IPS-15b (cell line): ENCODE measurements around the gene TSR3.

Experiments used
- H3K27me3 ChIP-seq: one replicate; pipeline ENCODE4 v1.6.1; 2013; ENCODE audit warnings: low read length; ENCODE audit not compliant: control insufficient read depth, insufficient read depth
- H3K36me3 ChIP-seq: one replicate; pipeline ENCODE4 v1.6.1; 2013; ENCODE audit warnings: low read length; ENCODE audit not compliant: control insufficient read depth, insufficient read depth
- H3K4me1 ChIP-seq: one replicate; pipeline ENCODE4 v1.6.1; 2013; ENCODE audit warnings: mild to moderate bottlenecking, low read length; ENCODE audit not compliant: control insufficient read depth, insufficient read depth
- H3K4me3 ChIP-seq: one replicate; pipeline ENCODE4 v1.5.1; 2013; ENCODE audit warnings: low read depth, low read length
- H3K9ac ChIP-seq: one replicate; pipeline ENCODE4 v1.6.1; 2013; ENCODE audit warnings: low read depth, mild to moderate bottlenecking, low read length
- H3K9me3 ChIP-seq: one replicate; pipeline ENCODE4 v1.6.1; 2013; ENCODE audit warnings: mild to moderate bottlenecking, low read length; ENCODE audit not compliant: control insufficient read depth, insufficient read depth

The TSR3 gene

GRCh38 chr16:1374418-1375297, 23.0 kb upstream of the TSR3 start:
- Histone ChIP-seq H3K36me3 (peaks cover 15% of the 10 kb centered on the region), H3K4me3 (no peak overlapping the region), H3K9ac (no peak overlapping the region), H3K27me3 (no peaks in the 10 kb centered on the region), H3K9me3 (no peaks in the 10 kb centered on the region), H3K4me1 (no peaks in the 10 kb centered on the region)

GRCh38 chr16:1372292-1372950, 20.7 kb upstream of the TSR3 start:
- H3K36me3 ChIP-seq, result peaks cover 15% of the 10 kb centered on the region

GRCh38 chr16:1371054-1371978, 19.6 kb upstream of the TSR3 start:
- Histone ChIP-seq H3K27me3 (no peaks in the 10 kb centered on the region), H3K36me3 (peaks cover 23% of the 10 kb centered on the region)

More at GRCh38 chr16:1372292-1372950, 20.7 kb upstream of the TSR3 start:
- Histone ChIP-seq H3K9me3 (no peaks in the 10 kb centered on the region), H3K4me1 (no peaks in the 10 kb centered on the region), H3K9ac (no peak overlapping the region), H3K27me3 (no peaks in the 10 kb centered on the region), H3K4me3 (no peak overlapping the region)

GRCh38 chr16:1367486-1368174, 16.0 kb upstream of the TSR3 start:
- no peaks in the 10 kb centered on the region for H3K9me3 ChIP-seq
- peaks cover 36% of the 10 kb centered on the region for H3K36me3 ChIP-seq
- H3K9ac ChIP-seq, result no peak overlapping the region
- H3K4me1 ChIP-seq, result no peaks in the 10 kb centered on the region
- no peak overlapping the region for H3K4me3 ChIP-seq
- no peaks in the 10 kb centered on the region for H3K27me3 ChIP-seq

More at GRCh38 chr16:1371054-1371978, 19.6 kb upstream of the TSR3 start:
- Histone ChIP-seq H3K4me3 (no peak overlapping the region), H3K9me3 (no peaks in the 10 kb centered on the region), H3K4me1 (no peaks in the 10 kb centered on the region), H3K9ac (no peak overlapping the region)

- no peaks in the 10 kb centered on the region for H3K27me3 ChIP-seq
- H3K4me1 ChIP-seq, result no peaks in the 10 kb centered on the region
- no peaks in the 10 kb centered on the region for H3K9me3 ChIP-seq
- no peak overlapping the region for H3K9ac ChIP-seq
- H3K36me3 ChIP-seq, result peaks cover 44% of the 10 kb centered on the region
- H3K4me3 ChIP-seq, result no peak overlapping the region
Observed at GRCh38 chr16:1366712-1367299, 15.1 kb upstream of the TSR3 start.

- H3K36me3 ChIP-seq, result peaks cover 45% of the 10 kb centered on the region
- H3K9me3 ChIP-seq, result no peaks in the 10 kb centered on the region
Observed at GRCh38 chr16:1366060-1366711, 14.5 kb upstream of the TSR3 start.

GRCh38 chr16:1364510-1364909, 12.8 kb upstream of the TSR3 start:
- Histone ChIP-seq H3K4me3 (no peak overlapping the region), H3K9ac (no peak overlapping the region), H3K36me3 (peaks cover 41% of the 10 kb centered on the region)

More at GRCh38 chr16:1366060-1366711, 14.5 kb upstream of the TSR3 start:
- Histone ChIP-seq H3K9ac (no peak overlapping the region), H3K4me3 (no peak overlapping the region), H3K4me1 (no peaks in the 10 kb centered on the region), H3K27me3 (no peaks in the 10 kb centered on the region)

GRCh38 chr16:1363501-1364041, 11.9 kb upstream of the TSR3 start:
- H3K4me1 ChIP-seq, result no peaks in the 10 kb centered on the region
- no peaks in the 10 kb centered on the region for H3K9me3 ChIP-seq
- H3K4me3 ChIP-seq, result no peak overlapping the region
- H3K36me3 ChIP-seq, result peaks cover 41% of the 10 kb centered on the region
- no peaks in the 10 kb centered on the region for H3K27me3 ChIP-seq
- no peak overlapping the region for H3K9ac ChIP-seq

More at GRCh38 chr16:1364510-1364909, 12.8 kb upstream of the TSR3 start:
- no peaks in the 10 kb centered on the region for H3K27me3 ChIP-seq
- no peaks in the 10 kb centered on the region for H3K4me1 ChIP-seq
- no peaks in the 10 kb centered on the region for H3K9me3 ChIP-seq

- Histone ChIP-seq H3K36me3 (peaks cover 41% of the 10 kb centered on the region), H3K9ac (no peak overlapping the region), H3K4me1 (no peaks in the 10 kb centered on the region), H3K9me3 (no peaks in the 10 kb centered on the region), H3K4me3 (no peak overlapping the region), H3K27me3 (no peaks in the 10 kb centered on the region)
Observed at GRCh38 chr16:1362807-1363206, 11.1 kb upstream of the TSR3 start.

GRCh38 chr16:1361685-1362360, 10.1 kb upstream of the TSR3 start:
- no peak overlapping the region for H3K9ac ChIP-seq
- H3K36me3 ChIP-seq, result peaks cover 38% of the 10 kb centered on the region
- no peaks in the 10 kb centered on the region for H3K27me3 ChIP-seq
- H3K4me3 ChIP-seq, result no peak overlapping the region
- H3K9me3 ChIP-seq, result no peaks in the 10 kb centered on the region
- H3K4me1 ChIP-seq, result no peaks in the 10 kb centered on the region
